Transverse colon (tissue), 4 donors: ENCODE measurements around the gene PFKFB1.

Source experiments
- EP300 ChIP-seq: sonication (generic); formaldehyde crosslinking; IDR thresholded peaks from one replicate; pipeline ENCODE4 v1.6.1; 2017; ENCODE audit warnings: antibody characterized with exemption, low read depth
- POLR2AphosphoS5 ChIP-seq, 3 donors: sonication (generic); formaldehyde crosslinking; IDR thresholded peaks; one replicate each; pipeline ENCODE4 v1.6.1; 2016; ENCODE audit warnings: antibody characterized with exemption in 3 of 3
- TF ChIP-seq, protein P1 (sequence below), 5 experiments: fragments of 200-600 bp in 3 of 5; fragments of 450-650 bp in 2 of 5; sonication (generic) in 3 of 5; IDR thresholded peaks; 1 replicate in 2 of 5; 2 replicates in 3 of 5; pipeline ENCODE4 v1.5.1; 2016 to 2017; ENCODE audit warnings: antibody characterized with exemption in 5 of 5, inconsistent platforms in 3 of 5, mild to moderate bottlenecking in 2 of 5, moderate library complexity in 1 of 5

DNA sequence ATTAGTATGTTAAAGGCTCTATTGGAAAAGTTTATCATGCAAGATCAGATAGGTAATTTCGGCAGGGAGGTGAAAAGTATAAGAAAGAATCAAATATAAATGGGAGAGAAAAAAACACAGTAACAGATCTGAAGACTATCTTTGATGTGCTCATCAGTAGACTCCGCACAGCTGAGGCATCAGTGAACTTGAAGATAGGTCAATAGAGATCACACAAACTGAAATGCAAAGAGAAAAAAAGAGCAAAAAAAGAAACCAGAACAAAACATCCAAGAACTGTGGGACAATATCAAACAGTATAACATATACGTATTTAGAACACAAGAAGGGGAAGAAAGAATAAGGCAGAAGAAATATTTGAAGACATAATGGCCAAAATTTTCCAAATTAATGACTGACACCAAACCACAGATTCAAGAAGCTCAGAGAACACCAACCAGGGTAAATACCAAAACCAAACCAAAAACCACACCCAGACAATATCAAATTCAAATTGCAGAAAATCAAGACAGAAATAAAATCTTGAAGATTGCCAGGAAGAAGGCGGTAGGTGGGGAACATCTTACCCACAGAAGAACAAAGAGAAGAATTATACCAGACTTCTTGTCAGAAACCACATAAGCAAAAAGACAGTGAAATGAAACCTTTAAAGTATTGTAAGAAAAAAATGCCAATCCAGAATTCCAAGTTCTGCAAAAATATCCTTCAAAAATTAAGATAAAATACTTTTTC is 29.1 kb downstream of the PFKFB1 start:
- no peak for TF ChIP-seq POLR2AphosphoS5 (IDR thresholded peaks at IDR 0.05)
- TF ChIP-seq, protein P1, sequence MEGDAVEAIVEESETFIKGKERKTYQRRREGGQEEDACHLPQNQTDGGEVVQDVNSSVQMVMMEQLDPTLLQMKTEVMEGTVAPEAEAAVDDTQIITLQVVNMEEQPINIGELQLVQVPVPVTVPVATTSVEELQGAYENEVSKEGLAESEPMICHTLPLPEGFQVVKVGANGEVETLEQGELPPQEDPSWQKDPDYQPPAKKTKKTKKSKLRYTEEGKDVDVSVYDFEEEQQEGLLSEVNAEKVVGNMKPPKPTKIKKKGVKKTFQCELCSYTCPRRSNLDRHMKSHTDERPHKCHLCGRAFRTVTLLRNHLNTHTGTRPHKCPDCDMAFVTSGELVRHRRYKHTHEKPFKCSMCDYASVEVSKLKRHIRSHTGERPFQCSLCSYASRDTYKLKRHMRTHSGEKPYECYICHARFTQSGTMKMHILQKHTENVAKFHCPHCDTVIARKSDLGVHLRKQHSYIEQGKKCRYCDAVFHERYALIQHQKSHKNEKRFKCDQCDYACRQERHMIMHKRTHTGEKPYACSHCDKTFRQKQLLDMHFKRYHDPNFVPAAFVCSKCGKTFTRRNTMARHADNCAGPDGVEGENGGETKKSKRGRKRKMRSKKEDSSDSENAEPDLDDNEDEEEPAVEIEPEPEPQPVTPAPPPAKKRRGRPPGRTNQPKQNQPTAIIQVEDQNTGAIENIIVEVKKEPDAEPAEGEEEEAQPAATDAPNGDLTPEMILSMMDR (IDR thresholded peaks at IDR 0.05): no peak
- no peak for TF ChIP-seq EP300
